ENCODE measurements around the gene ARPC1B.
"Not testable (repeated sequence)": the region's sequence is repeated elsewhere in the genome, so short reads cannot be mapped to it uniquely, and the experiment has no call there.

Gene ARPC1B

DNA sequence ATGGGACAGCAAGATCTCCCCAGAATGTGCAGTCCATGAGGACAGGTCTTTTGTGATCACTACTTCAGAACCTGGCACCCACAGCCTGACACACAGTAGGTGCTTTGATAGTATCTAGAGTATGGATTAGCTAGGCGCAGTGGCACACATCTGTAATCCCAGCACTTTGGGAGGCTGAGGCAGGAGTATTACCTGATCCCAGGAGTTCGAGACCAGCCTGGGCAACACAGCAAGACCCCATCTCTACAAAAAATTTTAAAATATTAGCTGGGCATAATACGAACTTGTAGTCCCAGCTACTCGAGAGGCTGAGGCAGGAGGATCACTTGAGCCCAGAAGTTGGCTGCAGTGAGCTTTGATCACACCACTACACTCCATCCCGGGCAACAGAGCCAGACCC is 22.3 kb upstream of the ARPC1B start:
- no peak overlapping the region for H3K27ac ChIP-seq (ENCODE audit: low read depth, low read length)
- no peak overlapping the region for H3K4me3 ChIP-seq (ENCODE audit: low read depth in 1 of 2, low read length in 2 of 2)
- H3K36me3 ChIP-seq (ENCODE audit: insufficient read depth, low read length), result peaks cover 67% of the 10 kb centered on the region
- H3K27me3 ChIP-seq (ENCODE audit: control insufficient read depth in 1 of 2, insufficient read depth in 2 of 2, low read length in 2 of 2), result no peaks in the 10 kb centered on the region
- H3K9ac ChIP-seq (ENCODE audit: low read length), result no peak overlapping the region
- H3K4me1 ChIP-seq (ENCODE audit: insufficient read depth, low read length), result no peaks in the 10 kb centered on the region
- no peaks in the 10 kb centered on the region for H3K9me3 ChIP-seq (ENCODE audit: low read length)

DNA sequence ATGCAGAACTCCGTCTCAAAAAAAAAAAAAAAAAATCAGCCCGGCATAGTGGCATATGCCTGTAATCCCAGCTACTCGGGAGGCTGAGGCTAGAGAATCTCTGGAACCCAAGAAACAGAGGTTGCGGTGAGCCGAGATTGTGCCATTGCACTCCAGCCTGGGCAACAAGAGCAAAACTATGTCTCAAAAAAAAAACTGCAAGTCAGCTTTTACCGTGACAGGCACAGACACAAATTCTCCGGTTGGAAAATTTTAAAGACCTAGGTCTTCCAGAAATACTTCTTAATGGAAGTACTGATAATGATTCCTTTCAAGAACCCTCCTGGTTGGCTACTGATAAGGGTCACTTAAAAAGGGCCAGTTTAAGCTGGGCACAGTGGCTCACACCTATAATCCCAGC is 19.4 kb upstream of the ARPC1B start:
- no peaks in the 10 kb centered on the region for H3K27me3 ChIP-seq (ENCODE audit: control insufficient read depth in 1 of 2, insufficient read depth in 2 of 2, low read length in 2 of 2)
- no peaks in the 10 kb centered on the region for H3K4me1 ChIP-seq (ENCODE audit: insufficient read depth, low read length)
- H3K9ac ChIP-seq (ENCODE audit: low read length), result no peak overlapping the region
- H3K4me3 ChIP-seq (ENCODE audit: low read depth in 1 of 2, low read length in 2 of 2), result no peak overlapping the region
- peaks cover 66% of the 10 kb centered on the region for H3K36me3 ChIP-seq (ENCODE audit: insufficient read depth, low read length)
- no peak overlapping the region for H3K27ac ChIP-seq (ENCODE audit: low read depth, low read length)
- H3K9me3 ChIP-seq (ENCODE audit: low read length), result no peaks in the 10 kb centered on the region

DNA sequence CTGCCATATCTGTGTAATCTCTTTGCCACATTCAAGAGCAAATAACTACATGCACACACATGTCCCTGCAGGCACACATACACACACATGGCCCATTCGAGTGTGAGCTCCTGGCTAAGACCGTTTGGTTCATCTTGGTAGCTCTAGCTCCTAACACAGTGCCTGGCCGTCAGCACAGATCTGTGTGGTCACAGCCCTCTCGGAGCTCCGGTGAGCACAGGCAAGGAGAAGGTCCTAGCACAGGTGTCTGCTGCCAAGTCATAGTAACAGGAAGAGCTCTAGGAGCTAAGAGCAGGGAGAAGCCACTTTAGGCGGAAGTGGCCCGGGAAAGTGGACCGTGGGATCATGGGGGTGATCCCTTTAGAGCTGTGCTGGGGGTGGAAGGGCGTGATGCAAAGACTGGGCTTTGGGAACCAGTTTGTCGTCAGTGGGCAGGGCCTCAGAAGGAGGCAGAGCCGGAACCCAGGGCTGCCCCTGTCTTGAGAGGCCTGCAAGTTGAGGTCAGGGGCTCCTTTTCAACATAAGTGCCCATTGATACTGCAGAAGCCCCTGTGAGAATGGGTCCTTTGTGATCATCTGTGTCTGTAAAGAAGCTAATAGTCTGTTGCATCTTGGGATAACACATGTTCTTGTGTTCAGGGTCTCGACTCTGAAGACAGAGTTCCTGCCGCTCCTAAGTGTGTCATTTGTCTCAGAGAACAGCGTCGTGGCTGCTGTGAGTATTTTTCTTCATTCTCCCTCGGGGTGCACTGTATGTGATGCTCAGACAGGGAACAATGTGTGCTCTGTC is 16.6 kb upstream of the ARPC1B start:
- Histone ChIP-seq H3K27ac (ENCODE audit: low read depth, low read length) (no peak overlapping the region), H3K4me3 (ENCODE audit: low read depth in 1 of 2, low read length in 2 of 2) (no peak overlapping the region), H3K4me1 (ENCODE audit: insufficient read depth, low read length) (no peaks in the 10 kb centered on the region), H3K9me3 (ENCODE audit: low read length) (no peaks in the 10 kb centered on the region), H3K9ac (ENCODE audit: low read length) (no peak overlapping the region), H3K36me3 (ENCODE audit: insufficient read depth, low read length) (peaks cover 55% of the 10 kb centered on the region), H3K27me3 (ENCODE audit: control insufficient read depth in 1 of 2, insufficient read depth in 2 of 2, low read length in 2 of 2) (no peaks in the 10 kb centered on the region)

DNA sequence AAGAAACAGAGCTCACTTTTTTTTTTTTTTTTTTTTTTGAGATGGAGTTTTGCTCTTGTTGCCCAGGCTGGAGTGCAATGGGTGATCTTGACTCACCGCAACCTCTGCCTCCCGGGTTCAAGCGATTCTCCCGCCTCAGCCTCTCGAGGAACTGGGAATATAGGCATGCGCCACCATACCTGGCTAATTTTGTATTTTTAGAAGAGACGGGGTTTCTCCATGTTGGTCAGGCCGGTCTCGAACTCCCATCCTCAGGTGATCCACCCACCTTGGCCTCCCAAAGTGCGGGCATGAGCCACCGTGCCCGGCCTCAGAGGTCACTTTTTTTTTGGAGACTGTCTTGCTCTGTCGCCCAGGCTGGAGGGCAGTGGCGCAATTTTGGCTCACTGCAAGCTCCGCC is 16.0 kb upstream of the ARPC1B start:
- H3K4me3 ChIP-seq (ENCODE audit: low read depth in 1 of 2, low read length in 2 of 2); H3K27ac ChIP-seq (ENCODE audit: low read depth, low read length); H3K9me3 ChIP-seq (ENCODE audit: low read length); H3K27me3 ChIP-seq (ENCODE audit: control insufficient read depth in 1 of 2, insufficient read depth in 2 of 2, low read length in 2 of 2); H3K4me1 ChIP-seq (ENCODE audit: insufficient read depth, low read length); H3K9ac ChIP-seq (ENCODE audit: low read length): not testable (repeated sequence)
- H3K36me3 ChIP-seq (ENCODE audit: insufficient read depth, low read length), result peaks cover 57% of the 10 kb centered on the region

DNA sequence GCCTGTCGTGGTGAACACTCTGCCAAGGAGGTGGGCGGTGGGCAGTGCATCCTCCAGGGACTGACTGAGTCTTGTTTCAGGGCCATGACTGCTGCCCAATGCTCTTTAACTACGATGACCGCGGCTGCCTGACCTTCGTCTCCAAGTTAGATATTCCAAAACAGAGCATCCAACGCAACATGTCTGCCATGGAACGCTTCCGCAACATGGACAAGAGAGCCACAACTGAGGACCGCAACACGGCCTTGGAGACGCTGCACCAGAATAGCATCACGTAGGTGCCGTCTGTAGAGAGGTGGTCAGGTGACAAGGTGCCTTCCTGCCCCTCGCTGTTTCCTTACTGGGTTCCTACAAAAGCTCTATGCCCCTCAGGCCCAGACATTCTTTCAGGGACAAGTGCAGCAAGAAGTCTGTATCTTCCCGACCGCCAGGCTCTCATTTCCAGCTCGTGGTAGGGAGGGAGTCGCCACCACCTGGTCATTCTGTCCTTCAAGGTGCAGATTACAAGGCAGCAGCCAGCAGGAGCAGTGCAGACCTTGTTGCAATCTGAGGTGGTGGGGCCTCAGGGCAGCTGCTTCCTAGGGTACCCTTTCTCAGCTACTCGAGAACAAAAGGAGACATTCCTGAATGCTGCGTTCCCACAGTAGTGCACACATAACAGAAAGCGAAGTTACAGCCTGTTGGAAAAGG is 14.9 kb upstream of the ARPC1B start:
- H3K4me3 ChIP-seq (ENCODE audit: low read depth in 1 of 2, low read length in 2 of 2), result no peak overlapping the region
- H3K4me1 ChIP-seq (ENCODE audit: insufficient read depth, low read length), result no peaks in the 10 kb centered on the region
- H3K27me3 ChIP-seq (ENCODE audit: control insufficient read depth in 1 of 2, insufficient read depth in 2 of 2, low read length in 2 of 2), result no peaks in the 10 kb centered on the region
- no peaks in the 10 kb centered on the region for H3K9me3 ChIP-seq (ENCODE audit: low read length)
- peaks cover 57% of the 10 kb centered on the region for H3K36me3 ChIP-seq (ENCODE audit: insufficient read depth, low read length)
- no peak overlapping the region for H3K27ac ChIP-seq (ENCODE audit: low read depth, low read length)
- H3K9ac ChIP-seq (ENCODE audit: low read length), result no peak overlapping the region

DNA sequence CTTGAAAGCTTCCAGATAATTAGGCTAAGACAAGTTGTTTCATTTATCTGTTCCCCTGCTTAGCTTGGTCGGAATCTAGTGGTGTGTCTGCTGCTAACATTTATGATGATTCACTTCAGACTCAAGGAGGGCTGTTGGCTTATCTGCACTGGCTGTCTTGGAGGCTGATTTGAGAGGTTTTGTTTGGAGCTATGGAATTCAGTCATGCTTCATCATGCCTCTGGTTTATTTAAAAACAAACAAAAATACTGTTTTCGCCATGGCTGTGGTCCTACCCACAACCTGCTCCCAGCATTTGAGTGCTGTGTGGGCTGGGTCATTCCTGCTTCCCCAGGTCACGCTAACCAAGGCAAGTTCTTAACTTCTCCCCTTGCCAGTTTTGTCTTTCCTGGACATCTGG is 11.7 kb upstream of the ARPC1B start:
- no peak overlapping the region for H3K27ac ChIP-seq (ENCODE audit: low read depth, low read length)
- H3K9ac ChIP-seq (ENCODE audit: low read length), result no peak overlapping the region
- no peaks in the 10 kb centered on the region for H3K27me3 ChIP-seq (ENCODE audit: control insufficient read depth in 1 of 2, insufficient read depth in 2 of 2, low read length in 2 of 2)
- no peaks in the 10 kb centered on the region for H3K9me3 ChIP-seq (ENCODE audit: low read length)
- no peaks in the 10 kb centered on the region for H3K4me1 ChIP-seq (ENCODE audit: insufficient read depth, low read length)
- no peak overlapping the region for H3K4me3 ChIP-seq (ENCODE audit: low read depth in 1 of 2, low read length in 2 of 2)
- H3K36me3 ChIP-seq (ENCODE audit: insufficient read depth, low read length), result peaks cover 51% of the 10 kb centered on the region

DNA sequence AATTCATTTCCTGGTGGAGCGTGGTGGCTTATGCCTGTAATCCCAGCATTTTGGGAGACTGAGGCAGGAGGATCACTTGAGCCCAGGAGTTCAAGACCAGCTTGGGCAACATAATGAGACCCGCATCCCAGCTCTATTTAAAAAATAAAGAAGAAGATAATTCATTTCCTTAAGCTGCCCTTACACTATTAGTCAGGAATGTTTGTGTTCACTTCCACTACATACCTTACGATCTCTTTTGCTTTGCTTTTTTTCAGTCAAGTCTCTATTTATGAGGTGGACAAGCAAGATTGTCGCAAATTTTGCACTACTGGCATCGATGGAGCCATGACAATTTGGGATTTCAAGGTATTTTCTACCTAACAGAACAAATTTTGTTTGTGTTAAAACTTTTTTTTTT is 11.2 kb upstream of the ARPC1B start:
- H3K4me1 ChIP-seq (ENCODE audit: insufficient read depth, low read length), result no peaks in the 10 kb centered on the region
- H3K9me3 ChIP-seq (ENCODE audit: low read length), result no peaks in the 10 kb centered on the region
- no peak overlapping the region for H3K4me3 ChIP-seq (ENCODE audit: low read depth in 1 of 2, low read length in 2 of 2)
- no peak overlapping the region for H3K27ac ChIP-seq (ENCODE audit: low read depth, low read length)
- H3K9ac ChIP-seq (ENCODE audit: low read length), result no peak overlapping the region
- H3K36me3 ChIP-seq (ENCODE audit: insufficient read depth, low read length), result peaks cover 48% of the 10 kb centered on the region
- H3K27me3 ChIP-seq (ENCODE audit: control insufficient read depth in 1 of 2, insufficient read depth in 2 of 2, low read length in 2 of 2), result no peaks in the 10 kb centered on the region

DNA sequence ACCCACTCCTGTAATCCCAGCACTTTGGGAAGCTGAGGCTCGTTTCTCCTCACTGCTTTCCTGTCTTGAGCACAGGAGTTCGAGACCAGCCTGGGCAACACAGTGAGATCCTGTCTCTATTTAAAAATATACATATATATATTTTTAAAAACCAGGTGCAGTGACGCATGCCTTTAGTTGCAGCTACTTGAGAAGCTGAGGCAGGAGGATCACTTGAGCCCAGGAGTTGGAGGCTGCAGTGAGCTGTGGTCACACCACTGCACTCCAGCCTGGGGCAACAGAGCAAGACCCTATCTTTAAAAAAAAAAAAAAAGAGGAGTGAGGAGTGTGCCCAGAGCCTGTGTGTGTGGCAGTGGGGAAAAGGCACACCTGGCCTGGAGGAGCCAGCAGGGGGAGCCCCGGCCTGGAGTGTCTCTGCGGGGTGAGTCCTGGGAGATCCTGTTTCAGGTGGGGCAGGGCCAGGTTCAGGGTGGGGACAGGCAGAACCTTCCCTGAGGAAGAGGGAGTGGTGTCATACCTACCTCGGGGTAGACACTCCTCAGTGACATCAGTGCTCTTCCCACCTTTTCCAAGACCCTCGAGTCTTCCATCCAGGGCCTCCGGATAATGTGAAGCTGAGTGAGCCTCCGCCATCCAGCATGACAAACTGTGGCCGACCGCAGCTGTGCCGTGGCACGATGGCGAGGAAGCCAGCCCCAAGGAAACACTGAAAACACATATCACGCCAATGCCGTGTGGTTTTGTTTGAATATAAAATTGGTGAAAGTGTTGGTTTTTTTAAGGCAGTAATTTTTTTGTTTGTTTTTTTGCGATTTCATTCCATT is 9.0 kb upstream of the ARPC1B start:
- Histone ChIP-seq H3K9ac (ENCODE audit: low read length) (no peak overlapping the region), H3K27ac (ENCODE audit: low read depth, low read length) (no peak overlapping the region), H3K4me3 (ENCODE audit: low read depth in 1 of 2, low read length in 2 of 2) (no peak overlapping the region), H3K36me3 (ENCODE audit: insufficient read depth, low read length) (peaks cover 40% of the 10 kb centered on the region), H3K27me3 (ENCODE audit: control insufficient read depth in 1 of 2, insufficient read depth in 2 of 2, low read length in 2 of 2) (no peaks in the 10 kb centered on the region), H3K9me3 (ENCODE audit: low read length) (no peaks in the 10 kb centered on the region), H3K4me1 (ENCODE audit: insufficient read depth, low read length) (no peaks in the 10 kb centered on the region)

DNA sequence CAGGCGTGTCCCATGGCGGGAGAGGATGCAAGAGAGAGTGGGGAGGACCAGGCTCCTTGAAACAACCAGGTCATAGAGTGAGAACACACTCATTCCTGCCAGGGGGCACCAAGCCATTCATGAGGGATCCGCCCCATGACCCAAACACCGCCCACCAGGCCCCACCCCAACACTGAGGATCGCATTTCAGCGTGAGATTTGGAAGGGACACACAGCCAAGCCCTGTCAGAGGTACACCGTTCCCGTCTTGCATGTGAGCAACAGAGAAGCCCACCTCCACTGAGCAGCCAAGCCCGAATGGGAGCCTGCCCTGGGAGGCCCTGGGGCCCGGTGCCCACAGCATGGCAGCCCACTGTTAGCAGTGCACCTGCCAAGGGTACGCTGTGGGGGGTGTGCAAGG is 7.9 kb upstream of the ARPC1B start:
- Histone ChIP-seq H3K4me3 (ENCODE audit: low read depth in 1 of 2, low read length in 2 of 2) (no peak overlapping the region), H3K27me3 (ENCODE audit: control insufficient read depth in 1 of 2, insufficient read depth in 2 of 2, low read length in 2 of 2) (no peaks in the 10 kb centered on the region), H3K9me3 (ENCODE audit: low read length) (no peaks in the 10 kb centered on the region), H3K27ac (ENCODE audit: low read depth, low read length) (no peak overlapping the region), H3K36me3 (ENCODE audit: insufficient read depth, low read length) (peaks cover 31% of the 10 kb centered on the region), H3K4me1 (ENCODE audit: insufficient read depth, low read length) (no peaks in the 10 kb centered on the region), H3K9ac (ENCODE audit: low read length) (no peak overlapping the region)

DNA sequence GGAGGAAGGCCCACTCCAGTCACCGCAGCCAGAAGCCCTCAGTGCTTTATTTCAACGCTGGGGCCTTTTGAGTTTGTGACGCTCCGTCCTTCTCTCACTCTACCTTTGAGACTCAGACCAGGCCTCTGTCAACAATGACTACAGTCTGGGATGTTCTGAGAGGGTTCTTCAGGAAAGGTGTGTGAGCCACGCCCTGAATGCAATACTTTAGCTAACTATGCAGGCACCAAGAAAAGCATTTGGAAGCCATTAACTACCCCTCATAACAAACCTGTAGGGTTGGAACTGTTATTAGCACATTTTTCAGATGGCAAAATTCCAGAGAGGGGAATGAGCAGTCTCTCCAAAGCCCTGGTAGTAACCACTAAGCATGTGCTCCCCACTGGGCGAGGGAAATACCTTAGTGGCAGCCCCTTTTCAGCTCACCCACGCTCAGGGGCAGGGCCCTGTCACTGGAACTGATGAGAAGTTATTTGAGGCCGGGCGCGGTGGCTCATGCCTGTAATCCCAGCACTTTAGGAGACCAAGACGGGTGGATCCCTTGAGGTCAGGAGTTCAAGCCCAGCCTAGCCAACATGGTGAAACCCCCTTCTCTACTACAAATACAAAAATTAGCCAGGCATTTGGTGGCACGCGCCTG is 5.7 kb upstream of the ARPC1B start:
- Histone ChIP-seq H3K9me3 (ENCODE audit: low read length) (no peaks in the 10 kb centered on the region), H3K9ac (ENCODE audit: low read length) (no peak overlapping the region), H3K36me3 (ENCODE audit: insufficient read depth, low read length) (peaks cover 22% of the 10 kb centered on the region), H3K4me3 (ENCODE audit: low read depth in 1 of 2, low read length in 2 of 2) (no peak overlapping the region), H3K4me1 (ENCODE audit: insufficient read depth, low read length) (no peaks in the 10 kb centered on the region), H3K27ac (ENCODE audit: low read depth, low read length) (no peak overlapping the region), H3K27me3 (ENCODE audit: control insufficient read depth in 1 of 2, insufficient read depth in 2 of 2, low read length in 2 of 2) (no peaks in the 10 kb centered on the region)

DNA sequence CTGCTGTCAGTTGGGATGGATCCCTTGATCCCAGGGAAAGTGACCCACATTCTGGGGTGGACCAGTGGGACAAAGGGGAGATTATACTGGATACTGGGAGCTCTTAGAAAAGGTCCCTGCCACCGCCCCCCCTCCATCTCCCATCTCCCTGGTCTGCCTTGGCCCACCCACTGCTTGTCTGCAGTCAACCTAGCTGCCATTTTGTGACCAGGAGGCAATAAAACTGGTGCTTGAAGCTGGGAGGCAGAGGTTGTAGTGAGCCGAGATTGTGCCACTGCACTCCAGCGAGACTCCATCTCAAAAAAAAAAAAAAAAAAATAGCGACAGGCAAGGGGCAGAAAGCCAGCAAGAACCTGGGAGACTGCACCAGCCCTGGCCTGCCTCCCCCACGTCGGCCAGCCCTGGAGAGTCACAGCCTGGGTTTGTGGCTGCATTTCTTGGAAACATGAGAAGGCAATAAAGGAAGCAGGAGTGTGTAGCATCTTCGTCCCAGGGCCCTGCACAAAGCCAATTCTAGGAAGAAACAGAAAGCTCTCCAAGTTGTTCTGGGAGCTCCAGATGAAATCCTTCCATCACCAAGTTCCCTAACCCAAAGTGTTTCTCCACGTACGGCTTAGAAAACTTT is 4.7 kb upstream of the ARPC1B start:
- Histone ChIP-seq H3K9me3 (ENCODE audit: low read length) (no peaks in the 10 kb centered on the region), H3K4me3 (ENCODE audit: low read depth in 1 of 2, low read length in 2 of 2) (no peak overlapping the region), H3K4me1 (ENCODE audit: insufficient read depth, low read length) (no peaks in the 10 kb centered on the region), H3K9ac (ENCODE audit: low read length) (no peak overlapping the region), H3K27me3 (ENCODE audit: control insufficient read depth in 1 of 2, insufficient read depth in 2 of 2, low read length in 2 of 2) (no peaks in the 10 kb centered on the region), H3K36me3 (ENCODE audit: insufficient read depth, low read length) (peaks cover 15% of the 10 kb centered on the region), H3K27ac (ENCODE audit: low read depth, low read length) (no peak overlapping the region)
